Endodermal cell (in vitro differentiated cells): Measurements from ENCODE around the gene CCNG1. TPM values are rescaled to one million over a fixed set of nuclear protein-coding genes. Genes with fewer than 3 reads are reported as not detected.

Experiments used
- DNase-seq: peaks from one replicate; pipeline ENCODE4 v3.0.0-alpha.2; 2017
- H3K27ac ChIP-seq: 2 replicates; pipeline ENCODE4 v1.5.1; 2013; ENCODE audit warnings: mild to moderate bottlenecking, low read depth, low read length, moderate library complexity
- H3K27me3 ChIP-seq: 2 replicates; pipeline ENCODE4 v1.6.1; 2013; ENCODE audit warnings: mild to moderate bottlenecking, low read length, moderate library complexity; ENCODE audit not compliant: insufficient read depth, control insufficient read depth, poor library complexity, severe bottlenecking
- H3K36me3 ChIP-seq: 2 replicates; pipeline ENCODE4 v1.7.0; 2013; ENCODE audit warnings: mild to moderate bottlenecking, low read length, moderate library complexity; ENCODE audit not compliant: control insufficient read depth, insufficient read depth
- H3K4me1 ChIP-seq: one replicate; pipeline ENCODE4 v1.7.0; 2013; ENCODE audit warnings: low read length; ENCODE audit not compliant: control insufficient read depth, insufficient read depth
- H3K4me3 ChIP-seq: 2 replicates; pipeline ENCODE4 v1.5.1; 2013; ENCODE audit warnings: mild to moderate bottlenecking, low read length, moderate library complexity
- H3K9ac ChIP-seq: 2 replicates; pipeline ENCODE4 v1.6.1; 2013; ENCODE audit warnings: mild to moderate bottlenecking, low read length, moderate library complexity; ENCODE audit not compliant: poor library complexity, severe bottlenecking; ENCODE audit errors: extremely low read depth
- H3K9me3 ChIP-seq: 2 replicates; pipeline ENCODE4 v1.6.1; 2013; ENCODE audit warnings: mild to moderate bottlenecking, low read length, moderate library complexity; ENCODE audit not compliant: control insufficient read depth
- H3K27ac Mint-ChIP-seq: 2 replicates; pipeline ENCODE4 v1.8.0; 2020; ENCODE audit warnings: mixed read lengths
- H3K27me3 Mint-ChIP-seq: 2 replicates; pipeline ENCODE4 v1.8.0; 2021; ENCODE audit warnings: mild to moderate bottlenecking, mixed read lengths; ENCODE audit not compliant: insufficient read depth
- H3K36me3 Mint-ChIP-seq: 2 replicates; pipeline ENCODE4 v1.8.0; 2020; ENCODE audit warnings: low read depth, mixed read lengths
- H3K4me1 Mint-ChIP-seq: 2 replicates; pipeline ENCODE4 v1.8.0; 2020; ENCODE audit warnings: mixed read lengths
- H3K4me3 Mint-ChIP-seq: 2 replicates; pipeline ENCODE4 v1.8.0; 2020; ENCODE audit warnings: mild to moderate bottlenecking, moderate library complexity, mixed read lengths
- H3K9me3 Mint-ChIP-seq: 2 replicates; pipeline ENCODE4 v1.8.0; 2020; ENCODE audit warnings: mild to moderate bottlenecking, mixed read lengths
- WGBS, 2 experiments: methylation state at CpG; one replicate each; pipeline versions ENCODE4 v1.1.5 to v1.1.7; 2013; ENCODE audit warnings: missing lambda C conversion rate in 2 of 2, mixed read lengths in 1 of 2; ENCODE audit not compliant: insufficient coverage in 1 of 2, insufficient read length in 1 of 2; 5-methylcytosine and 5-hydroxymethylcytosine counted together
- total RNA-seq, 2 donors: library from RNA; stranded (reverse); fragmentation: NEBNext Ultra II Directional in 1 of 2; extraction: Animal tissue kit (Norgen Biotek cat#: 25700) in 1 of 2; gene quantifications; 2 replicates in 1 of 2; 3 replicates in 1 of 2; pipeline ENCODE4 v1.2.1, GENCODE V29; 2021
- TF ChIP-seq, protein P1 (sequence below): fragments of 200-600 bp; sonication (generic); conservative IDR thresholded peaks from 2 replicates; pipeline ENCODE4 v1.5.0; 2021; ENCODE audit warnings: antibody characterized with exemption, mild to moderate bottlenecking

CCNG1 gene
- total RNA-seq, 2 donors from 2014 or later, result 542 to 622 TPM

- Histone ChIP-seq H3K27me3 (no peaks in the 10 kb centered on the region), H3K27ac (no peak overlapping the region), H3K4me1 (peaks cover 6% of the 10 kb centered on the region), H3K4me3 (no peak overlapping the region), H3K9me3 (no peaks in the 10 kb centered on the region), H3K36me3 (peaks cover 42% of the 10 kb centered on the region), H3K9ac (no peak overlapping the region)
- Mint-ChIP-seq H3K27me3 (no peaks in the 10 kb centered on the region), H3K4me1 (peaks cover 13% of the 10 kb centered on the region), H3K36me3 (peaks cover 42% of the 10 kb centered on the region), H3K27ac (peak overlapping the region; percentile 27), H3K9me3 (no peaks in the 10 kb centered on the region), H3K4me3 (no peak overlapping the region)
- WGBS, 2 experiments, result 94 to 100% methylated on average over 1 to 2 of the region's 2 CpGs
- DNase-seq, result no peak
- TF ChIP-seq, protein P1, sequence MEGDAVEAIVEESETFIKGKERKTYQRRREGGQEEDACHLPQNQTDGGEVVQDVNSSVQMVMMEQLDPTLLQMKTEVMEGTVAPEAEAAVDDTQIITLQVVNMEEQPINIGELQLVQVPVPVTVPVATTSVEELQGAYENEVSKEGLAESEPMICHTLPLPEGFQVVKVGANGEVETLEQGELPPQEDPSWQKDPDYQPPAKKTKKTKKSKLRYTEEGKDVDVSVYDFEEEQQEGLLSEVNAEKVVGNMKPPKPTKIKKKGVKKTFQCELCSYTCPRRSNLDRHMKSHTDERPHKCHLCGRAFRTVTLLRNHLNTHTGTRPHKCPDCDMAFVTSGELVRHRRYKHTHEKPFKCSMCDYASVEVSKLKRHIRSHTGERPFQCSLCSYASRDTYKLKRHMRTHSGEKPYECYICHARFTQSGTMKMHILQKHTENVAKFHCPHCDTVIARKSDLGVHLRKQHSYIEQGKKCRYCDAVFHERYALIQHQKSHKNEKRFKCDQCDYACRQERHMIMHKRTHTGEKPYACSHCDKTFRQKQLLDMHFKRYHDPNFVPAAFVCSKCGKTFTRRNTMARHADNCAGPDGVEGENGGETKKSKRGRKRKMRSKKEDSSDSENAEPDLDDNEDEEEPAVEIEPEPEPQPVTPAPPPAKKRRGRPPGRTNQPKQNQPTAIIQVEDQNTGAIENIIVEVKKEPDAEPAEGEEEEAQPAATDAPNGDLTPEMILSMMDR, result no peak
Measured at GRCh38 chr5:163456029-163456589, 18.7 kb downstream of the CCNG1 start.

GRCh38 chr5:163456840-163457239 is 19.4 kb downstream of the CCNG1 start:
- H3K36me3 Mint-ChIP-seq, result peaks cover 38% of the 10 kb centered on the region
- WGBS, 2 experiments, result 95 to 96% methylated on average over 5 to 7 of the region's 7 CpGs

DNA sequence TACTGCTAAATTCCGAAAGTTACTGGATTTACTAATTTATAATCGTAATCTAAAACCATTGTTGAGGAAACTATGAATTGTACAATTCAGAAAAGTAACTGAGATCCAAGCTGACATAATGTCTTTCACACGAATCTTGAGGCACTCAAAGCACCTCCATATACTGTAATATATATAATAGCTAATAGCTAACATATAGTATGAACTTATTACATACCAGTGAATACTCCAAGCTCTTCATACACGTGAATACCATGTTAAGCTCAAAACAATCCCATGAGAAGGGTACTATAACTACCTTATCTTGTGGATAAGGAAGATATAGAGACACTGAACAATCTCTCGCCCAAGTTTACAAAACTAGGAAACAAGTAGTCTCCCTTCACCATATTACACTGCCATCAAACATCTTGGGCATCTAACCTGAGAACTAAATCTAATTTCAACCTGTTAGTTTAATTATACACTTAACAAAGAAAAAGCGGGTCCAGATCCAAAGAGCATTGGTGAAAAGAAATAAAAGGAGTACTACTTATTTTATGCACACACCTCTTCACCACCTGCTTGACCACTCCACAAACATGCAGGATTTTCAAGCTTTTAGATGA is 21.5 kb downstream of the CCNG1 start:
- no peaks in the 10 kb centered on the region for H3K9me3 ChIP-seq
- H3K27me3 ChIP-seq, result no peaks in the 10 kb centered on the region
- peaks cover 23% of the 10 kb centered on the region for H3K36me3 ChIP-seq
- Mint-ChIP-seq H3K4me1 (peaks cover 15% of the 10 kb centered on the region), H3K9me3 (no peaks in the 10 kb centered on the region), H3K27ac (peak overlapping the region; percentile 100), H3K36me3 (peaks cover 29% of the 10 kb centered on the region), H3K27me3 (no peaks in the 10 kb centered on the region), H3K4me3 (peak overlapping the region; percentile 95)
- H3K9ac ChIP-seq, result peak overlapping the region; percentile 93
- H3K27ac ChIP-seq, result peak overlapping the region; percentile 99
- peaks cover under 1% of the 10 kb centered on the region for H3K4me1 ChIP-seq
- H3K4me3 ChIP-seq, result peak overlapping the region; percentile 93
- TF ChIP-seq, protein P1, result no peak
- 42 to 100% methylated on average over 2 to 6 of the region's 6 CpGs for WGBS, 2 experiments
- no peak for DNase-seq

More at GRCh38 chr5:163456840-163457239, 19.4 kb downstream of the CCNG1 start:
- Mint-ChIP-seq H3K27me3 (no peaks in the 10 kb centered on the region), H3K27ac (no peak overlapping the region), H3K4me3 (no peak overlapping the region), H3K4me1 (peaks cover 15% of the 10 kb centered on the region), H3K9me3 (no peaks in the 10 kb centered on the region)
- H3K4me3 ChIP-seq, result peak overlapping the region; percentile 55
- no peak overlapping the region for H3K27ac ChIP-seq
- no peaks in the 10 kb centered on the region for H3K9me3 ChIP-seq
- DNase-seq, result no peak
- H3K36me3 ChIP-seq, result peaks cover 40% of the 10 kb centered on the region
- TF ChIP-seq, protein P1, result no peak
- H3K9ac ChIP-seq, result no peak overlapping the region
- no peaks in the 10 kb centered on the region for H3K27me3 ChIP-seq
- peaks cover 6% of the 10 kb centered on the region for H3K4me1 ChIP-seq
